ENCODE results near the gene STX10.

DNA sequence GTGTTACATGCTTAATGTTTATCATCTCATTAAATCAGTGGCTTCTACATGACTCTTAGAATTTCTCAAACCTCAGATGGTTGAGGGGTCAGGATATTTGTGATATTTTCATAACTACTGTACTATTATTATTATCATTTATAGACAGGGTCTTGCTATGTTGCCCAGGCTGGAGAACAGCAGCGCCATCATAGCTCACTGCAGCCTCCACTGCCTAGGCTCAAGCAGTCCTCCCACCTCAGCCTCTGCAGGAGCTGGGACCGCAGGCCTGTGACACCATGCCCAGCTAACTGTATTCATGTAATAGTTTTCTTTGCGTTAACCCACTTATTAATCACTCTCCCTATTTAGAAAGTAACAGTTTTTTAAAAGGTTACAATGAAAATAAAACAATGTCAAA is 9.5 kb upstream of the STX10 start:
- TF ChIP-seq, protein P1, sequence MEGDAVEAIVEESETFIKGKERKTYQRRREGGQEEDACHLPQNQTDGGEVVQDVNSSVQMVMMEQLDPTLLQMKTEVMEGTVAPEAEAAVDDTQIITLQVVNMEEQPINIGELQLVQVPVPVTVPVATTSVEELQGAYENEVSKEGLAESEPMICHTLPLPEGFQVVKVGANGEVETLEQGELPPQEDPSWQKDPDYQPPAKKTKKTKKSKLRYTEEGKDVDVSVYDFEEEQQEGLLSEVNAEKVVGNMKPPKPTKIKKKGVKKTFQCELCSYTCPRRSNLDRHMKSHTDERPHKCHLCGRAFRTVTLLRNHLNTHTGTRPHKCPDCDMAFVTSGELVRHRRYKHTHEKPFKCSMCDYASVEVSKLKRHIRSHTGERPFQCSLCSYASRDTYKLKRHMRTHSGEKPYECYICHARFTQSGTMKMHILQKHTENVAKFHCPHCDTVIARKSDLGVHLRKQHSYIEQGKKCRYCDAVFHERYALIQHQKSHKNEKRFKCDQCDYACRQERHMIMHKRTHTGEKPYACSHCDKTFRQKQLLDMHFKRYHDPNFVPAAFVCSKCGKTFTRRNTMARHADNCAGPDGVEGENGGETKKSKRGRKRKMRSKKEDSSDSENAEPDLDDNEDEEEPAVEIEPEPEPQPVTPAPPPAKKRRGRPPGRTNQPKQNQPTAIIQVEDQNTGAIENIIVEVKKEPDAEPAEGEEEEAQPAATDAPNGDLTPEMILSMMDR (conservative IDR thresholded peaks at IDR 0.05; ENCODE audit: low read depth, low read length) = no peak
- TF ChIP-seq EZH2phosphoT487 (IDR thresholded peaks at IDR 0.05; ENCODE audit: borderline replicate concordance, low read length) = no peak
